ENCODE results near the gene MYLK4. TPM values are rescaled to one million over a fixed set of nuclear protein-coding genes. Genes with fewer than 3 reads are reported as not detected.

The MYLK4 gene
- total and polyA plus RNA-seq, 2 of the 13 experiments (the other 11 are each of a cell fraction or from before 2014, with no cell fraction given): 0.26 to 0.29 TPM

DNA sequence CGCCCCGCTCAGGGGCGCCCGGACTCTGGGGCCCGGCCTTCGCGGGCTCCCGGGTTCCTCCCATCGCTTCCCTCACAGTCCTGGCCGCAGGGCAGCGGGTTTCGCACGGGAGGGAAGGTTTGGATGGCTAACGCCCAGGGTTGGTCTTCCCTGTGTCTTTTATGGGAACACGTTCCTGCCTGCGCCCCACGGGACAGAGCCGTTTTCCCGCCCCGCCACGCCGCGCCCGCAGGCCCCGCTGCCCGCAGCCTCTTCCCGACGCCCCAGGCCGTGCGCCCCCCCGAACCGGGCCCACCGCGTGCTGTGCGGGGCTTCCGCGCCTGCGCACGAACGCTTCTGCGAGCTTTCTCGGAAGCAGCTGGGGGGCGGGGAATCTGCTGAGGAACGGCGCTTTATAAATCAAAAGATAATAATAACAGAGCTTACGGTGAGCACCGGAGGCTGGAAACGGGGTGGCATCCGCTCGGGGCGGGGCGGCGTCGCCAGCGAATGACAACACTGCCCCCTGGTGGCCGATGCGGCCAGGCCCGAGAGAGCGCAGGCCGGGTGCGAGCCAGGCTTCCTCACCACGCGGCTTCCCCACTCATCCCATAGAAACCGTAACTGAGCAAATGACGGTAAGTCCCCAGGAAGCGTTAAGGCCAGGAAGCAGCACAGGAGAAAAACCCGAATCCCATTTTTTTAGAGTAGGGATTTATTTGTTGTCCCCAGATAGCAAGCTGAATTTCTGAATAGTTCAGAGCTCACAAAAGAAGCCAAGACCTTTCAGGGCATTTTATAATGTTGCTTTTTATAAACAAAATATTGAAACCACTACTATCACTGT lies 116.4 kb downstream of the MYLK4 start (continued):
- TF ChIP-seq, protein P1, sequence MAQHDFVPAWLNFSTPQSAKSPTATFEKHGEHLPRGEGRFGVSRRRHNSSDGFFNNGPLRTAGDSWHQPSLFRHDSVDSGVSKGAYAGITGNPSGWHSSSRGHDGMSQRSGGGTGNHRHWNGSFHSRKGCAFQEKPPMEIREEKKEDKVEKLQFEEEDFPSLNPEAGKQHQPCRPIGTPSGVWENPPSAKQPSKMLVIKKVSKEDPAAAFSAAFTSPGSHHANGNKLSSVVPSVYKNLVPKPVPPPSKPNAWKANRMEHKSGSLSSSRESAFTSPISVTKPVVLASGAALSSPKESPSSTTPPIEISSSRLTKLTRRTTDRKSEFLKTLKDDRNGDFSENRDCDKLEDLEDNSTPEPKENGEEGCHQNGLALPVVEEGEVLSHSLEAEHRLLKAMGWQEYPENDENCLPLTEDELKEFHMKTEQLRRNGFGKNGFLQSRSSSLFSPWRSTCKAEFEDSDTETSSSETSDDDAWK (CRISPR knock-in tag; IDR thresholded peaks at IDR 0.05): no peak
- TF ChIP-seq, protein P2, sequence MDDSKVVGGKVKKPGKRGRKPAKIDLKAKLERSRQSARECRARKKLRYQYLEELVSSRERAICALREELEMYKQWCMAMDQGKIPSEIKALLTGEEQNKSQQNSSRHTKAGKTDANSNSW (CRISPR knock-in tag; IDR thresholded peaks at IDR 0.05; ENCODE audit: borderline replicate concordance): no peak
- no peak for TF ChIP-seq ZNF138 (CRISPR knock-in tag; IDR thresholded peaks at IDR 0.05; ENCODE audit: low read depth)
- TF ChIP-seq NFE2L2 (IDR thresholded peaks at IDR 0.05; ENCODE audit: low read length): no peak
- TF ChIP-seq SKI (IDR thresholded peaks at IDR 0.05; ENCODE audit: partially characterized antibody): no peak
- no peak for TF ChIP-seq TSC22D2 (CRISPR knock-in tag; IDR thresholded peaks at IDR 0.05; ENCODE audit: borderline replicate concordance)
- TF ChIP-seq, protein P3, sequence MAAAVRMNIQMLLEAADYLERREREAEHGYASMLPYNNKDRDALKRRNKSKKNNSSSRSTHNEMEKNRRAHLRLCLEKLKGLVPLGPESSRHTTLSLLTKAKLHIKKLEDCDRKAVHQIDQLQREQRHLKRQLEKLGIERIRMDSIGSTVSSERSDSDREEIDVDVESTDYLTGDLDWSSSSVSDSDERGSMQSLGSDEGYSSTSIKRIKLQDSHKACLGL (CRISPR knock-in tag; IDR thresholded peaks at IDR 0.05): no peak
- no peak for TF ChIP-seq ZNF253 (CRISPR knock-in tag; IDR thresholded peaks at IDR 0.05; ENCODE audit: borderline replicate concordance)
- TF ChIP-seq ZBTB7A (CRISPR knock-in tag; IDR thresholded peaks at IDR 0.05): no peak; the same call in 1 of the 2 replicates
- TF ChIP-seq, protein P4, sequence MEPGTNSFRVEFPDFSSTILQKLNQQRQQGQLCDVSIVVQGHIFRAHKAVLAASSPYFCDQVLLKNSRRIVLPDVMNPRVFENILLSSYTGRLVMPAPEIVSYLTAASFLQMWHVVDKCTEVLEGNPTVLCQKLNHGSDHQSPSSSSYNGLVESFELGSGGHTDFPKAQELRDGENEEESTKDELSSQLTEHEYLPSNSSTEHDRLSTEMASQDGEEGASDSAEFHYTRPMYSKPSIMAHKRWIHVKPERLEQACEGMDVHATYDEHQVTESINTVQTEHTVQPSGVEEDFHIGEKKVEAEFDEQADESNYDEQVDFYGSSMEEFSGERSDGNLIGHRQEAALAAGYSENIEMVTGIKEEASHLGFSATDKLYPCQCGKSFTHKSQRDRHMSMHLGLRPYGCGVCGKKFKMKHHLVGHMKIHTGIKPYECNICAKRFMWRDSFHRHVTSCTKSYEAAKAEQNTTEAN (CRISPR knock-in tag; conservative IDR thresholded peaks at IDR 0.05): peak; percentile 38; the same call in 1 of the 2 replicates
- no peak for TF ChIP-seq DPF2 (CRISPR knock-in tag; IDR thresholded peaks at IDR 0.05; ENCODE audit: borderline replicate concordance, low read depth)
- TF ChIP-seq, protein P5, sequence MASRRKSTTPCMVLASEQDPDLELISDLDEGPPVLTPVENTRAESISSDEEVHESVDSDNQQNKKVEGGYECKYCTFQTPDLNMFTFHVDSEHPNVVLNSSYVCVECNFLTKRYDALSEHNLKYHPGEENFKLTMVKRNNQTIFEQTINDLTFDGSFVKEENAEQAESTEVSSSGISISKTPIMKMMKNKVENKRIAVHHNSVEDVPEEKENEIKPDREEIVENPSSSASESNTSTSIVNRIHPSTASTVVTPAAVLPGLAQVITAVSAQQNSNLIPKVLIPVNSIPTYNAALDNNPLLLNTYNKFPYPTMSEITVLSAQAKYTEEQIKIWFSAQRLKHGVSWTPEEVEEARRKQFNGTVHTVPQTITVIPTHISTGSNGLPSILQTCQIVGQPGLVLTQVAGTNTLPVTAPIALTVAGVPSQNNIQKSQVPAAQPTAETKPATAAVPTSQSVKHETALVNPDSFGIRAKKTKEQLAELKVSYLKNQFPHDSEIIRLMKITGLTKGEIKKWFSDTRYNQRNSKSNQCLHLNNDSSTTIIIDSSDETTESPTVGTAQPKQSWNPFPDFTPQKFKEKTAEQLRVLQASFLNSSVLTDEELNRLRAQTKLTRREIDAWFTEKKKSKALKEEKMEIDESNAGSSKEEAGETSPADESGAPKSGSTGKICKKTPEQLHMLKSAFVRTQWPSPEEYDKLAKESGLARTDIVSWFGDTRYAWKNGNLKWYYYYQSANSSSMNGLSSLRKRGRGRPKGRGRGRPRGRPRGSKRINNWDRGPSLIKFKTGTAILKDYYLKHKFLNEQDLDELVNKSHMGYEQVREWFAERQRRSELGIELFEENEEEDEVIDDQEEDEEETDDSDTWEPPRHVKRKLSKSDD (CRISPR knock-in tag; IDR thresholded peaks at IDR 0.05; ENCODE audit: low read depth): no peak
- no peak for TF ChIP-seq ATF7 (IDR thresholded peaks at IDR 0.05)
- TF ChIP-seq ATF7 (CRISPR knock-in tag; IDR thresholded peaks at IDR 0.05): no peak
- TF ChIP-seq SNAPC2 (CRISPR knock-in tag; IDR thresholded peaks at IDR 0.05): no peak
- no peak for TF ChIP-seq U2AF1 (optimal IDR thresholded peaks at IDR 0.05; ENCODE audit: low read depth, low read length)
- TF ChIP-seq, protein P6, sequence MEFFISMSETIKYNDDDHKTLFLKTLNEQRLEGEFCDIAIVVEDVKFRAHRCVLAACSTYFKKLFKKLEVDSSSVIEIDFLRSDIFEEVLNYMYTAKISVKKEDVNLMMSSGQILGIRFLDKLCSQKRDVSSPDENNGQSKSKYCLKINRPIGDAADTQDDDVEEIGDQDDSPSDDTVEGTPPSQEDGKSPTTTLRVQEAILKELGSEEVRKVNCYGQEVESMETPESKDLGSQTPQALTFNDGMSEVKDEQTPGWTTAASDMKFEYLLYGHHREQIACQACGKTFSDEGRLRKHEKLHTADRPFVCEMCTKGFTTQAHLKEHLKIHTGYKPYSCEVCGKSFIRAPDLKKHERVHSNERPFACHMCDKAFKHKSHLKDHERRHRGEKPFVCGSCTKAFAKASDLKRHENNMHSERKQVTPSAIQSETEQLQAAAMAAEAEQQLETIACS (CRISPR knock-in tag; IDR thresholded peaks at IDR 0.05): peak; percentile 34; the same call in 1 of the 2 replicates
- TF ChIP-seq SRF (IDR thresholded peaks at IDR 0.05; ENCODE audit: low read depth, low read length): no peak
- no peak for TF ChIP-seq MED8 (CRISPR knock-in tag; IDR thresholded peaks at IDR 0.05; ENCODE audit: insufficient replicate concordance)
- TF ChIP-seq MEIS2 (CRISPR knock-in tag; IDR thresholded peaks at IDR 0.05): 0 out of 2 replicates have a peak, but pooled peaks have one; percentile 54
- TF ChIP-seq ZC3H13 (CRISPR knock-in tag; IDR thresholded peaks at IDR 0.05): no peak
- no peak for TF ChIP-seq RFXANK (CRISPR knock-in tag; IDR thresholded peaks at IDR 0.05)
- no peak for TF ChIP-seq NPAS2 (CRISPR knock-in tag; IDR thresholded peaks at IDR 0.05; ENCODE audit: borderline replicate concordance)

Measured in HepG2 (cell line).